Tibial nerve (tissue), 3 donors: Measurements from ENCODE around the gene ARPIN.

ENCODE experiments used
- POLR2A ChIP-seq, 2 donors: fragments of 450-650 bp; IDR thresholded peaks; one replicate each; pipeline ENCODE4 v1.6.1; 2017; ENCODE audit warnings: antibody characterized with exemption in 2 of 2, mild to moderate bottlenecking in 2 of 2, moderate library complexity in 2 of 2
- TF ChIP-seq, protein P1 (sequence below), 5 experiments: fragments of 200-600 bp in 3 of 5; fragments of 450-650 bp in 2 of 5; sonication (generic) in 3 of 5; IDR thresholded peaks; one replicate each; pipeline ENCODE4 v1.5.1; 2016 to 2019; ENCODE audit warnings: antibody characterized with exemption in 5 of 5, mild to moderate bottlenecking in 3 of 5, moderate library complexity in 2 of 5

DNA sequence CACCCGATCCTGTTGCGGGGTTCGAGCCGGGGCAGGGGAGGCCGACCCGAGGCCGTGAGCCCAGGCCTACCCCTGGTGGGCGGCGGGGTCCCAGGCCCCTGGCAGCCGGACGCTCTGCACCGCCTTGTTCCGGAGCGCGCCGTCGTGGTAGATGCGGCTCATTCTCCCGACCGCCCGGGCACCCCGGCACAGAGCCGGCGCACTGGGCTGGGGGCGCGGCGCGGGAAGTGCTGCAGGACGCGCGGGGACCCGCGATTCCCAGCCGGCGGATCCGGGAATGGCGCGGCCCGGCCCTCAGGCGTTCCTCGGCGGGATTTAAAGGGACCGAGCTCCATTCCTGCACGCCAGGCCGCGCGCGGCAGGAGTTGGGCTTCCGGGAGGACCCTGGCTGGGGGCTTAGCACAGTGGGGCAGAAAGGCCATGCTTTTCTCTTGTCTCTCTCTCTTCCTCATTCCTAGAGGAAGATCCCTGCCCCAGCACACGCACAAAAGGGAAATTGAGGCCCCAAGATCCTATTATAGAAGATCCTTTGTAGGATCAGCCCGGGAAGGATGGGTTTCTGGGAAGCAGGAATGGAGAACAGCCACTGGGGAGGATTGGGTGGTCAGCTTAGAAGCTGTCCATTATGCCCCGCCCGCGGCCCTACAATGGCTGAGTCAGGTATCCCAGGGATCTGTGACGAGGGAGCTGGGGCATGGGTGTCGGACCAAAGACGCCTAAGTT is at the start of gene ARPIN:
- TF ChIP-seq, protein P1, sequence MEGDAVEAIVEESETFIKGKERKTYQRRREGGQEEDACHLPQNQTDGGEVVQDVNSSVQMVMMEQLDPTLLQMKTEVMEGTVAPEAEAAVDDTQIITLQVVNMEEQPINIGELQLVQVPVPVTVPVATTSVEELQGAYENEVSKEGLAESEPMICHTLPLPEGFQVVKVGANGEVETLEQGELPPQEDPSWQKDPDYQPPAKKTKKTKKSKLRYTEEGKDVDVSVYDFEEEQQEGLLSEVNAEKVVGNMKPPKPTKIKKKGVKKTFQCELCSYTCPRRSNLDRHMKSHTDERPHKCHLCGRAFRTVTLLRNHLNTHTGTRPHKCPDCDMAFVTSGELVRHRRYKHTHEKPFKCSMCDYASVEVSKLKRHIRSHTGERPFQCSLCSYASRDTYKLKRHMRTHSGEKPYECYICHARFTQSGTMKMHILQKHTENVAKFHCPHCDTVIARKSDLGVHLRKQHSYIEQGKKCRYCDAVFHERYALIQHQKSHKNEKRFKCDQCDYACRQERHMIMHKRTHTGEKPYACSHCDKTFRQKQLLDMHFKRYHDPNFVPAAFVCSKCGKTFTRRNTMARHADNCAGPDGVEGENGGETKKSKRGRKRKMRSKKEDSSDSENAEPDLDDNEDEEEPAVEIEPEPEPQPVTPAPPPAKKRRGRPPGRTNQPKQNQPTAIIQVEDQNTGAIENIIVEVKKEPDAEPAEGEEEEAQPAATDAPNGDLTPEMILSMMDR (IDR thresholded peaks at IDR 0.05) = peak in 1 of 5 experiments; percentile 23
- TF ChIP-seq POLR2A (IDR thresholded peaks at IDR 0.05) = no peak
